DND-41 (cell line): ENCODE results near the gene LYL1.

Experiments
- ATAC-seq: fragments of 200-7000 bp; cut with Tn5 transposase; 3 replicates; pipeline ENCODE4 v1.9.1; 2021; ENCODE audit warnings: low read depth; ENCODE audit not compliant: insufficient read depth
- DNase-seq: peaks from one replicate; pipeline ENCODE4 v3.0.0-alpha.2; 2020
- H2AFZ ChIP-seq: 2 replicates; pipeline ENCODE4 v1.6.0; 2012; ENCODE audit warnings: low read depth, low read length
- H3K27ac ChIP-seq: 2 replicates; pipeline ENCODE4 v1.5.1; 2012; ENCODE audit warnings: low read length, inconsistent platforms
- H3K27me3 ChIP-seq: fragments of 200-600 bp; sonication (generic); 2 replicates; pipeline ENCODE4 v1.6.0; 2012; ENCODE audit warnings: low read length, mild to moderate bottlenecking, inconsistent platforms; ENCODE audit not compliant: insufficient read depth, poor library complexity
- H3K36me3 ChIP-seq: 2 replicates; pipeline ENCODE4 v1.5.1; 2012; ENCODE audit warnings: low read length, inconsistent platforms; ENCODE audit not compliant: insufficient read depth
- H3K4me1 ChIP-seq: 2 replicates; pipeline ENCODE4 v1.5.1; 2012; ENCODE audit warnings: mild to moderate bottlenecking, low read length; ENCODE audit not compliant: insufficient read depth
- H3K4me2 ChIP-seq: 2 replicates; pipeline ENCODE4 v1.6.0; 2012; ENCODE audit warnings: mild to moderate bottlenecking, moderate library complexity, low read length, inconsistent platforms; ENCODE audit not compliant: insufficient read depth
- H3K4me3 ChIP-seq, 2 experiments: fragments of 200-600 bp in 1 of 2; shearing (Covaris generic) in 1 of 2; 2 replicates each; pipeline ENCODE4 v1.5.1; 2012 to 2016; ENCODE audit warnings: inconsistent platforms in 2 of 2, low read length in 2 of 2, mild to moderate bottlenecking in 2 of 2, low read depth in 1 of 2, moderate library complexity in 1 of 2
- H3K79me2 ChIP-seq: 2 replicates; pipeline ENCODE4 v1.6.0; 2012; ENCODE audit warnings: low read length, inconsistent platforms; ENCODE audit not compliant: insufficient read depth
- H3K9ac ChIP-seq: 2 replicates; pipeline ENCODE4 v1.6.0; 2012; ENCODE audit warnings: low read depth, mild to moderate bottlenecking, inconsistent platforms, low read length, moderate library complexity
- H3K9me3 ChIP-seq: 2 replicates; pipeline ENCODE4 v1.5.1; 2012; ENCODE audit warnings: low read length, moderate library complexity, mild to moderate bottlenecking, inconsistent platforms; ENCODE audit not compliant: insufficient read depth, severe bottlenecking
- H4K20me1 ChIP-seq: 2 replicates; pipeline ENCODE4 v1.6.0; 2012; ENCODE audit warnings: low read length; ENCODE audit not compliant: insufficient read depth
- CTCF ChIP-seq: IDR thresholded peaks from 2 replicates; pipeline ENCODE4 v1.5.1; 2012; ENCODE audit warnings: borderline replicate concordance, low read length, moderate library complexity, mild to moderate bottlenecking; ENCODE audit not compliant: poor library complexity, severe bottlenecking; ENCODE audit errors: extremely low read depth
- EZH2 ChIP-seq: IDR thresholded peaks from 3 replicates; pipeline ENCODE4 v1.6.1; 2012; ENCODE audit warnings: borderline replicate concordance, low read depth, mild to moderate bottlenecking, moderate library complexity, low read length, inconsistent platforms; ENCODE audit not compliant: severe bottlenecking

The LYL1 gene

DNA sequence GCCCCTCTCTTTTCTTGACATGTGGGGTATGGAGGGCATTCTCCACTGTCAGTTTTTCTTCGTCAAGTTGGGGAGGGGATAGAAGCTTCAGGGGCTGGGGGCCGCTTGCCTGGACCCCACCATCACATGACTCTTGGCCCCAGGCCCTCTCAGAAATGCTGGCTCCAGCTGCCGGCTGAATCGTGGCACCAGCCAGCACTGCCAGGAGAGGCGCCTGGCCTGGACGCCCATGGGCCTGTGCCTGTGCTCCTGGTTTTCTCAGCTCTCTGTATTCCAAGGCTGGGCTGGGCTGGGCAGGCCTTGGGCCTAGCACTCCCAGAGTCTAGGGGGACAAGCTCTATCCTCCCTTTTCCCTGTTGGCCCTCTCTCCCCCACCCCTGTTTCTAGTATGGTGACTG lies 38.6 kb downstream of the LYL1 start:
- DNase-seq (no peak), ATAC-seq (no peak)
- Histone ChIP-seq H3K36me3 (no peaks in the 10 kb centered on the region), H3K27ac (no peak overlapping the region), H2AFZ (no peak overlapping the region), H3K79me2 (no peaks in the 10 kb centered on the region), H3K27me3 (peaks cover 8% of the 10 kb centered on the region), H3K4me2 (no peak overlapping the region), H3K9me3 (no peaks in the 10 kb centered on the region), H4K20me1 (peaks cover 34% of the 10 kb centered on the region), H3K4me3 (no peak overlapping the region), H3K4me1 (peaks cover 18% of the 10 kb centered on the region), H3K9ac (no peak overlapping the region)
- TF ChIP-seq CTCF, result no peak
- TF ChIP-seq EZH2, result no peak

DNA sequence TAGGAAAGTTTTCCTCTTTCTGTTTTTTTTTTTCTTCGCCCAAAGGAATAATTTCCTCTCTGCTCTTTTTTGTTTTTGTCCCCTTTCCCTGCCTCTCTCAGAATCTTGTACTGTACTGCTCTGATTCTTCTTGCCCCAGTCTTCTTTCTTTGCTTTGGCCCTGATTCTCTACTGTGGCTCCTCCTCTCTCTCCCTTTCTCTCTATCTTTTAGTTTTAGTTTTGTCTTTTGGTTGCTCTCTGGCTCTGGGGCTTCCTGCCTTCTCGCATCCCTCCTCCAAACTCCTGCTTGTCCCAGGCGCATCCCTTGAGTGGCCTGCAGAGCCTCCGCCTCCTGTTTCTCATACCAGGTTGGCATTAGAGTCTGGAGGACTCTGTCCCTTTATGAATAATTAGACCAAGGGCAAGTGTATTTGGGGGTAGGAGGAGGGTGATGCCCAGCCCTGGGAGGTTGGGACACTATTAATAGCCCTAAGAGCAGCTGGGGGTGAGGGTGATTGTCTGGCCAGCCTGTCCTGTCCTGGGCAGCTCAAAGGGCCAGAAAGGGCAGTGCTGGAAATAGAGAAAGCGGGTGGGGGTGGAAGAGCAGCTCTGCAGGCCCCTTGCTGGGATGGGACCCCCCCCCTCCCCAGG lies 39.1 kb downstream of the LYL1 start:
- Histone ChIP-seq H3K9me3 (no peaks in the 10 kb centered on the region), H3K27ac (no peak overlapping the region), H3K79me2 (no peaks in the 10 kb centered on the region), H3K9ac (no peak overlapping the region), H3K27me3 (peaks cover 8% of the 10 kb centered on the region), H2AFZ (no peak overlapping the region), H3K4me3 (no peak overlapping the region), H3K4me2 (no peak overlapping the region), H3K4me1 (peaks cover 18% of the 10 kb centered on the region), H4K20me1 (peaks cover 39% of the 10 kb centered on the region), H3K36me3 (no peaks in the 10 kb centered on the region)
- ATAC-seq (no peak), DNase-seq (no peak)
- TF ChIP-seq CTCF (no peak), EZH2 (no peak)

DNA sequence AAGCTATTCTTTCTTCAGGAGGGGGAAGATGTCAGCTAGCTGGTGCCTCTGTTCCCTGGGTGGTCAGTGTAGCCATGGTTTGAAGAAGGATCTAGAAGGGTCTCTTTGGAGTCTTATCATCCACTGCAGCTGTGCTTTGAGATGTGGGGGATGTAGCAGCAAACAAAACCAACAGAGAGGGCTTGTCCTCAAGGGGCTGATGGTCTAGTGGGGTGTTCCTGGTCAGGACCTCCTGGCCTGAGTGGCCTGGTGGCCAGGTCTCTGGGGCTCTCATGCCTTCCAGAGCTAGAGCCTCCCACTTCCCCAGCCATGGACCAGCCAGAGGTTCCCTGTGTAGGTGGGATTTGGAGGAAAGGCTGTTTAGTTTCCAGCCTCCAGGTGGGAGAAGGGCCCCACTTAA lies 40.3 kb downstream of the LYL1 start:
- no peak overlapping the region for H2AFZ ChIP-seq
- H3K27me3 ChIP-seq, result peaks cover 8% of the 10 kb centered on the region
- no peak for ATAC-seq
- no peak overlapping the region for H3K27ac ChIP-seq
- peaks cover 46% of the 10 kb centered on the region for H4K20me1 ChIP-seq
- H3K36me3 ChIP-seq, result no peaks in the 10 kb centered on the region
- H3K4me1 ChIP-seq, result peaks cover 18% of the 10 kb centered on the region
- TF ChIP-seq EZH2, result no peak
- no peaks in the 10 kb centered on the region for H3K79me2 ChIP-seq
- H3K4me3 ChIP-seq, result no peak overlapping the region
- H3K9me3 ChIP-seq, result no peaks in the 10 kb centered on the region
- no peak overlapping the region for H3K4me2 ChIP-seq
- DNase-seq, result no peak
- H3K9ac ChIP-seq, result no peak overlapping the region

DNA sequence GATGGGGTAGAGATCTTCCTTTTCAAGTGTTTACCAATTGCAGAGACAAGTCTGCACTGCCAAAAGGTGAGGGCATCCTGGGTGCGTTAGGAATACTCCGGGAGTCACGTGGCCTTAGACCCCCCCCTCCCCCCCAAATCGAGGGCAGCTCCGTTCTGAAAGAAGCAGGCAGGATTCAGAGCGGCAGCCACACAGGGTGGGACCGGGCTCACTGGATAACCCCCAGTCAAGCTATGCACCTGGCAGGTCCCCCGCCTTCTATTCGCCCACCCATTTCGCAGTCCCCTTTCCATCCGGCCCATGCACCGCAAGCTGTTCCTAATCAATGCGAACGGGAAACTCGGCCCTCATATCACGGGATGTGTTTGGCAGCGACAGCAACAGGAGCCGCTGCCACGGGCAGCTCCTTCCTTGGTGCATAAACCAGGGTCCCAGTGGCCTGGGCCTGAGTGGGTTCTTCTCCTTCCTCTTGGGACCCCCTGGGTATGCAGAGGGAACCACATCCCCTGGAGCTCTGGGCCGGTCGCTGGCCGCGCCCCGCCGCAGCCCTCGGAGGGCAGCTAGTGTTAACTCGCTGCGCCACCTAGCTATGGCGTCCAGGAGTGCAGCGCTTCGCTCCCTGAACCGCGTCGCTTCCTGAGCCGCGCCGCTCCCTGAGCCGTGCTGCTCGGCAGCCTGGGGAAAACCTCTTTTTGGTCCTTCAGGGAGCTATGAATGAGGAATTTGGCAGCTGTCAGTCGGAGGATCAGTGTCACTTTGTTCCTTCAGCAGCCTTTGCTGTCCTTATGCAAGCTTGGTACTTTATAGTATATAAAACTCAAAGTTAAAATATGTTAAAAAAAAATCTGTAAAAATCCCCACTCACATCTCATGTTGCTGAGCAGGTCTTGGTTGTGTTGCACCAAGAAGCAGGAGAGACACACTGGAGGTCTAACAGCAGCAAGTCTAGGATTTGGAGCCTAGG lies 41.4 kb downstream of the LYL1 start:
- TF ChIP-seq EZH2 (no peak), CTCF (peak; percentile 97)
- Histone ChIP-seq H3K4me1 (peaks cover 18% of the 10 kb centered on the region), H3K9me3 (no peaks in the 10 kb centered on the region), H3K9ac (peak overlapping the region; percentile 41), H2AFZ (peak overlapping the region; percentile 66), H3K36me3 (no peaks in the 10 kb centered on the region), H3K27me3 (peaks cover 8% of the 10 kb centered on the region), H3K27ac (no peak overlapping the region), H4K20me1 (peaks cover 52% of the 10 kb centered on the region), H3K4me3 (peak overlapping the region in 1 of 2 experiments; percentile 52; a peak in 3 of 4 replicates), H3K79me2 (no peaks in the 10 kb centered on the region), H3K4me2 (peak overlapping the region; percentile 81)
- peak; percentile 98 for ATAC-seq
- peak; percentile 81 for DNase-seq
